Central memory CD4-positive, alpha-beta T cell (primary cell): ENCODE results near the gene TLR9.

Experiments
- DNase-seq: peaks from one replicate; pipeline ENCODE4 v3.0.0; 2022

Gene TLR9

GRCh38 chr3:52231502-52232278 is 6.2 kb upstream of the TLR9 start:
- peak; percentile 81 for DNase-seq

DNA sequence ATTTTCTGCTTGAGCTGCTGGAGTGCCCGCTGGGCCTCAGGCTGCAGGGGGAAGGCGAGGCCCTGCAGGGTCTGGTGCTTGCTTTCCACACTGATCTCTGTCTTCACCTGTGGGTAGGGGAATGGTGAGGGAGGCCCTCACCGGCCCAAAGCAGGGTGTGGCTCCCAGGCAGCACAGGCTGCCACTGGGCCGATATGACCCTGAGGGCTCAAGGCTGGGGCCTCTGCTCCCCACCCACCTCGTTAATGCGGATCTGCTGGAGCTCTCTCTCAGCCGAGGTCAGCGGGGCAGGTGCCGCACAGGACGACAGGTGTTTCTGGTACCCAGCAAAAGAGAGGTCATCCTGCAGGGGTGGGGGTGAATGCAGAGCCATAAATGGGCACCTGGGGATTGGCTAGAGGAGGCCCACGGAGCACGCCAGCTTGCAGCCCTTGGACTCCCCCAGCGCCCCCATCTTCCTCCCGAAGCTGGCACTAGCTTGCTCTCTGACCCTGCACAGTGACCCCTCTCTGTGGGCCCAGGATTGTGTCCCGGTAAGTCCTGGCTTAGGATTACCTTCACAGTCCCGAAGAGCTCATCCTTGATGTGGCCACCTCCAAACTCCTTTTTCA is 5.5 kb upstream of the TLR9 start:
- no peak for DNase-seq

DNA sequence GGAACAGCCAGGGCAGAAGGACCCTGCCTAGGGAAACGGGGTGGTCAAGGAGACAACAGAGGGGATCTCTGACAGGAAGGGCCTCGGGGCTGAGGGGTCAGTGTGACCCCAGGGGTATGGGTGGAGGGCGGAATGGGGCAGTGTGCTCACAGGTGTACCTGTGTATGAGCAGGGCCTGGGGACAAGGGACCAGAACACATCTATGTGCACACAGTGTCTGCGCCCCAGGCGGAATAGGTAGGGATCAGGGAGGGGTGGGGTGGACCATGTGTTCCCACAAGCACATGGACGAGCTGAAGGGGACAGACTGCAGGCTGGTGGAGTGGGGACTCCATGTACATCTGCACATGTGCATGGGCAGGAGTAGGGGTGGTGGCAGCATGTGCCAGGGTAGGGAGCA is 5.0 kb upstream of the TLR9 start:
- DNase-seq, result no peak

DNA sequence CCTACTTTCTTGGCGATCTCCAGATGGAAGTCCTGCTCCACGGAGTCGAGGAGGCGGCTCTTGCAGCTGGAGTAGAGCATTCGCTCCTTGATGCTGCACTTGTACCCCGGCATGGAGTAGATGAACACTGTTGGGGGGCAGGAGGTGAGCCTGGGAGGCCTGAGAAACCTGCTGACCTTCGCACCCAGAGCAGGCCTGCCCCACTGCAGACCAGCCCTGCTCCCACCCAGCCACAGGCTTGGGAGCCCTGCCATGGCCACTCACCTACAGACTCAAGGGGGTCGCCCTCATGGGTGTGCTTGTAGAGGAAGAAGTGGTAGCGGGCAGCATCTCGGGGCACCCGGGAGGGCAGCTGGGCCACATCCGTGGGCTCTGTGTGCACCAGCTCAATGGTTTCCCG is 4.2 kb upstream of the TLR9 start:
- no peak for DNase-seq

DNA sequence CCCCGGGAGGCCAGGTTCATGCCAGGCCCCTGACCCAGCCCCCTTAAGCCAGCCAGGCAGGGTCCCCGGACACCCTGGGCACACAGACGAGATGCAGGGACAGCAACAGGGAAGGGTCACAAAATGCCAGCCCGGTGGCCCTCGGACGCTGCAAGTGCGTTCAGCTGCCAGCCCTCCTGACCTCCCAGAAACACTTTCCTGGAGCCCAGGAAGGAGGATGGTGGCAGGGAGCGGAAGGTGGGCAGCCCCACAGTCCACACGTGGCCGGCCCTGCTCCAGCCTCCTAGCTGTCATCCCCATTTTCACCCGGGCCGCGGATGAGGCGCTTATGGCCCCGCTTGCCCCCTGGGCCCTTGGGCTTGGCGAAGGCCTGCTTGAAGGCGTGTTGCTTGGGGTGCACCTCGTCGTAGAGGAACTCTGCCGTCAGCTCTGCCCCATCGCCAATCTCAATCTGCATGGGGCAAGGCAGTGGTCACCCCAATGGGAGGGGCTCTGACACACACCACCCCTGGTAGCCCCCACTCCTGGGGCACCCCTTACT is 3.4 kb upstream of the TLR9 start:
- no peak for DNase-seq

DNA sequence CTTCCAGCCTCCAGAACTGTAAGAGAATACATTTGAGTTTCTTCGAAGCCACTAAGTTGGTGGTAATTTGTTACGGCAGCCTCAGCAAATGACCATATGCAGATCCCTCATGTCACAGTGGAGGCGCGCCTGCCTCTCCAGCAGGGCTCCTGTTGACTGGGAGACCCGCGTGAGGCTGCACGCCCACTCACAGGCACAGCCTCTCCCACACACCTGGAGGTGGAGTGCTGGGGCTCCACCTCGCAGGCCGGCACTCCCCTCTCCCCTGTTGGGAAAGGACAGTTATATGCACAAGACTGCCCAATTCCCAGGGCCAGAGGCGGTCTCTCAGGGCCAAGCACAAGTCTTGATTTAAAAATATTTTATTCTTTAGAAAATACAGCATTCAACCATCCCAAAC is 2.8 kb upstream of the TLR9 start:
- no peak for DNase-seq

- DNase-seq, result no peak
These were observed 2.3 kb upstream of the TLR9 start for GRCh38 chr3:52227766-52228165.

DNA sequence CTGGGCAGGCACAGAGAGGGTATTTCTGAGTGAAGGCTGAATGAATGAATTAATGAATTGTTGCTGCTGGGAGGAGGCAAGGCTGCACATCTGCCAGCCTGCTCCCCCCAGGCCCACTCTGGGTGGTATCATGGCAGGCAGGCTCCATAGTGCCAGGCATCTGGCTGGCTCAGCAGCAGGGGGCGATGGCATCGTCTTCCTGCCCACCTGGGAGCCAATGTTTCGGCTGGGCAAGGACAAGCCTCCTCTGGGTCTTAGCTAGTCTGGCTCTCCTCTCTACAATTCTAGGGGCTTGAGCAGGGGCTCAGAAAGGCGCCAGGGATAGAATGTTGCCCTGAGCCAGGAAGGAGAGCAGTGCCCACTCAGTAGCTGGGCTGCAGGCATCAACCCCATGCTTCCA is 1.7 kb upstream of the TLR9 start:
- no peak for DNase-seq

DNA sequence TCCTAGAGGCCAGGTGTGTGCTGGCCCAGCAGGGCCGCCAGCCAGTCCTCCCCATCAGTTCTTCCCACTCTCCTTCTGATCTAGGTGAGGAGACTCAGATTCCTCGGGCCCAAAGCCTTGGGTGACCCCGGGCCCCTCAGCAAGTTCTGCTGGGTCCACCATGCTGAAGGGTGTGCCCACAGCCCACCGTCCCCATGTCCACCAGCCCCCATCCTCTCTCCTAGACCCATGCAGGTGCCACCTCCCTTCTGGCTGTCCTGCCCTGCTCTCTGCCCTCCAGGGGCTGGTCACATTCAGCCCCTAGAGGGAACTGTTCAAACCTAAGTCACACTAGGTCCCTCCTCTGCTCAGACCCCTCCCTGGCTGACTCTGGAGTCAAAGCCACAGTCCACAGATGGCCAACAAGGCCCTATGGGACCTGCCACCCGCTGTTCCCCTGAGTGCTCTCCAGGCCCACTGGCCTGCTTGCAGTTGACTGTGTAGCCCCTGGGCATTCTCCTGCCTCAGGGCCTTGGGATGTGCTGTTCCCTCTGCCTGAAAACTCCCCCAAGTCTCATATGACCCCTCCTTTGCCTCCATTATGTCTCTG is 878 bp upstream of the TLR9 start:
- DNase-seq, result no peak

GRCh38 chr3:52223449-52224408 is 1.7 kb downstream of the TLR9 start:
- DNase-seq, result no peak

DNA sequence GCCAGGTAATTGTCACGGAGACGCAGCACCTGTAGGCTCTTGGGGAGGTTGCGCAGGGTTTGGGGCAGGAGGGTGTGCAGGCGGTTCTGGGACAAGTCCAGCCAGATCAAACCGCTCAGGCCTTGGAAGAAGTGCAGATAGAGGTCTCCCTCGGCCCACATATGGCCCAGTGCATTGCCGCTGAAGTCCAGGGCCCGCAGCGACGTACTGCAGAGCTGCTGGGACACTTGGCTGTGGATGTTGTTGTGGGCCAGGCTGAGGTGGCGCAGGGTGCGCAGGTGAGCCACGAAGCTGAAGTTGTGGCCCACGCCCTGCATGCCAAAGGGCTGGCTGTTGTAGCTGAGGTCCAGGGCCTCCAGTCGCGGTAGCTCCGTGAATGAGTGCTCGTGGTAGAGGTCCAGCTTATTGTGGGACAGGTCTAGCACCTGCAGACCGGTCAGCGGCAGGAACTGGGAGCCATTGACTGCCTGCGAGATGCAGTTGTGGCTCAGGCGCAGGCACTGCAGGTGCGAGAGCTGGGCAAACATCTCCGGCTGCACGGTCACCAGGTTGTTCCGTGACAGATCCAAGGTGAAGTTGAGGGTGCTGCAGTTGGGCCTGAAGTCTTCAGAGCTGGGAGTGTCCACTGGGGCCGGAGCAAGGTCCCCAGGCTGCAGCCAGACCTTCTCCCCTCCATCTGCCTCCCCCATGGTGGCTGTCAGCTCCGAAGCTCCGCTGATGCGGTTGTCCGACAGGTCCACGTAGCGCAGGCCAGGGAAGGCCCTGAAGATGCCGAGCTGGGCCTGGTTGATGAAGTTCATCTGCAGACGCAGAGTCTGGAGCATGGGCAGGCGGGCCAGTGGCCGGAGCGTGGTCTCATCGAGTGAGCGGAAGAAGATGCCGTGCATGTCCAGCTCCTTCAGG is 2.9 kb downstream of the TLR9 start:
- DNase-seq, result no peak

- DNase-seq, result peak; percentile 75
These were observed 3.7 kb downstream of the TLR9 start for GRCh38 chr3:52221563-52222318.

DNA sequence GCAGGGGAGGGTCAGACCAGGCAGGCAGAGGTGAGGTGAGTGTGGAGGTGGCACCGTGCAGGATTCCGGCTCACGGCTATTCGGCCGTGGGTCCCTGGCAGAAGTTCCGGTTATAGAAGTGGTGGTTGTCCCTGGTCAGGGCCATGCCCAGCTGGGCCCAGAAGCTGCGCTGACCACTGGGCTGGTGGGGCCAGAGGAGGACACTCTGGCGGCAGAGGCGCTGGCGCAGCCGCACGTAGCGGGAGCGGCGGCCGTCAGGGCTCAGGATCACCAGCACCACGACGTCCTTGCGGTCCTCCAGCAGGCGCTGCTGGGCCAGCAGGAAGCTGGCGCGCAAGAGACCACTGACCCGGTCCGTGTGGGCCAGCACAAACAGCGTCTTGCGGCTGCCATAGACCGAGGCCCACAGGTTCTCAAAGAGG is 4.3 kb downstream of the TLR9 start:
- DNase-seq, result no peak

GRCh38 chr3:52220380-52221026 is 4.9 kb downstream of the TLR9 start:
- peak; percentile 77 for DNase-seq

GRCh38 chr3:52218937-52219650 is 6.4 kb downstream of the TLR9 start:
- no peak for DNase-seq

- DNase-seq, result no peak
These were observed 7.0 kb downstream of the TLR9 start for GRCh38 chr3:52218454-52218853.

GRCh38 chr3:52218026-52218425 is 7.4 kb downstream of the TLR9 start:
- no peak for DNase-seq

- DNase-seq, result no peak
These were observed 8.0 kb downstream of the TLR9 start for GRCh38 chr3:52217409-52217805.

GRCh38 chr3:52216585-52217408 is 8.6 kb downstream of the TLR9 start:
- DNase-seq, result peak; percentile 54
